MM.1S (cell line): ENCODE measurements around the gene SORL1.

Source experiments
- DNase-seq: peaks from one replicate; pipeline ENCODE4 v3.0.0-alpha.2; 2015
- H2AFZ ChIP-seq: fragments of 300-600 bp; sonication (generic); 2 replicates; pipeline ENCODE4 v1.6.0; 2016; ENCODE audit warnings: antibody characterized with exemption, low read length
- H3F3A ChIP-seq: fragments of 300-600 bp; sonication (generic); 2 replicates; pipeline ENCODE4 v1.6.1; 2016; ENCODE audit warnings: mild to moderate bottlenecking, antibody characterized with exemption, low read length, moderate library complexity, mixed read lengths; ENCODE audit not compliant: insufficient read depth
- H3K27ac ChIP-seq: fragments of 300-600 bp; sonication (generic); 2 replicates; pipeline ENCODE4 v1.5.1; 2016; ENCODE audit warnings: mild to moderate bottlenecking, low read length
- H3K27me3 ChIP-seq: fragments of 300-600 bp; sonication (generic); replicated peaks from 2 replicates; pipeline ENCODE4 v1.6.0; 2016; ENCODE audit warnings: low read length; ENCODE audit not compliant: insufficient read depth
- H3K36me3 ChIP-seq: fragments of 300-600 bp; sonication (generic); replicated peaks from 2 replicates; pipeline ENCODE4 v1.6.1; 2016; ENCODE audit warnings: mild to moderate bottlenecking, low read length, mixed read lengths; ENCODE audit not compliant: insufficient read depth
- H3K4me1 ChIP-seq: fragments of 300-600 bp; sonication (generic); 2 replicates; pipeline ENCODE4 v1.6.1; 2016; ENCODE audit warnings: low read length, mixed read lengths
- H3K4me2 ChIP-seq: fragments of 300-600 bp; sonication (generic); 2 replicates; pipeline ENCODE4 v1.6.0; 2016; ENCODE audit warnings: low read depth, low read length
- H3K4me3 ChIP-seq: fragments of 300-600 bp; sonication (generic); 2 replicates; pipeline ENCODE4 v1.5.1; 2016; ENCODE audit warnings: low read length, mixed read lengths
- H3K79me2 ChIP-seq: fragments of 300-600 bp; sonication (generic); 2 replicates; pipeline ENCODE4 v1.6.1; 2016; ENCODE audit warnings: mixed run types, low read length, mixed read lengths
- H3K9ac ChIP-seq: fragments of 300-600 bp; sonication (generic); 2 replicates; pipeline ENCODE4 v1.6.1; 2016; ENCODE audit warnings: low read length, mixed read lengths
- H3K9me2 ChIP-seq: fragments of 300-600 bp; sonication (generic); replicated peaks from 2 replicates; pipeline ENCODE4 v1.6.1; 2016; ENCODE audit warnings: mild to moderate bottlenecking, low read length, mixed read lengths; ENCODE audit not compliant: insufficient read depth
- H3K9me3 ChIP-seq: fragments of 300-600 bp; sonication (generic); replicated peaks from 2 replicates; pipeline ENCODE4 v1.6.1; 2016; ENCODE audit warnings: mild to moderate bottlenecking, low read length, mixed read lengths; ENCODE audit not compliant: insufficient read depth
- H4K20me1 ChIP-seq: fragments of 300-600 bp; sonication (generic); 2 replicates; pipeline ENCODE4 v1.6.1; 2016; ENCODE audit warnings: mild to moderate bottlenecking, low read length, moderate library complexity, mixed read lengths; ENCODE audit not compliant: insufficient read depth
- CTCF ChIP-seq: fragments of 300-600 bp; sonication (generic); IDR thresholded peaks from 2 replicates; pipeline ENCODE4 v1.5.1; 2016; ENCODE audit warnings: antibody characterized with exemption, low read length, mixed read lengths
- EZH2 ChIP-seq: fragments of 300-600 bp; sonication (generic); optimal IDR thresholded peaks from 2 replicates; pipeline ENCODE3; 2017; ENCODE audit warnings: low read depth, mild to moderate bottlenecking, antibody characterized with exemption, low read length, mixed read lengths
- EZH2phosphoT487 ChIP-seq: fragments of 300-600 bp; sonication (generic); IDR thresholded peaks from 2 replicates; pipeline ENCODE4 v1.6.1; 2018; ENCODE audit warnings: antibody characterized with exemption, low read length

SORL1 gene

GRCh38 chr11:121463689-121464335 lies 11.7 kb downstream of the SORL1 start:
- Histone ChIP-seq H3K9ac (no peak overlapping the region), H4K20me1 (no peaks in the 10 kb centered on the region), H3K4me3 (no peak overlapping the region), H3K27ac (no peak overlapping the region), H3K79me2 (no peaks in the 10 kb centered on the region), H3K4me1 (no peaks in the 10 kb centered on the region), H3F3A (no peaks in the 10 kb centered on the region), H3K36me3 (no peaks in the 10 kb centered on the region), H3K27me3 (no peaks in the 10 kb centered on the region), H3K9me2 (no peaks in the 10 kb centered on the region), H3K9me3 (no peaks in the 10 kb centered on the region), H3K4me2 (no peak overlapping the region), H2AFZ (no peak overlapping the region)
- TF ChIP-seq EZH2phosphoT487 (no peak), EZH2 (no peak), CTCF (no peak)
- no peak for DNase-seq

- no peak for DNase-seq
- no peak for TF ChIP-seq EZH2phosphoT487
- TF ChIP-seq CTCF: no peak
- no peak for TF ChIP-seq EZH2
- Histone ChIP-seq H3K9me2 (no peaks in the 10 kb centered on the region), H3K9me3 (no peaks in the 10 kb centered on the region), H3K9ac (no peak overlapping the region), H3K4me3 (no peak overlapping the region), H3K4me1 (no peaks in the 10 kb centered on the region), H2AFZ (no peak overlapping the region), H3K27ac (no peak overlapping the region), H3K27me3 (no peaks in the 10 kb centered on the region), H4K20me1 (no peaks in the 10 kb centered on the region), H3K79me2 (no peaks in the 10 kb centered on the region), H3F3A (no peaks in the 10 kb centered on the region), H3K4me2 (no peak overlapping the region), H3K36me3 (no peaks in the 10 kb centered on the region)
Observed at GRCh38 chr11:121464352-121464946, 12.3 kb downstream of the SORL1 start.

- no peak for DNase-seq
- Histone ChIP-seq H3K9me3 (no peaks in the 10 kb centered on the region), H3K9ac (no peak overlapping the region), H3K9me2 (no peaks in the 10 kb centered on the region), H3K4me1 (no peaks in the 10 kb centered on the region), H3K79me2 (no peaks in the 10 kb centered on the region), H3K27me3 (no peaks in the 10 kb centered on the region), H3K36me3 (no peaks in the 10 kb centered on the region), H3F3A (no peaks in the 10 kb centered on the region), H3K4me2 (no peak overlapping the region), H4K20me1 (no peaks in the 10 kb centered on the region), H3K27ac (no peak overlapping the region), H2AFZ (no peak overlapping the region), H3K4me3 (no peak overlapping the region)
- TF ChIP-seq EZH2: no peak
- TF ChIP-seq EZH2phosphoT487: no peak
- no peak for TF ChIP-seq CTCF
Observed at GRCh38 chr11:121465709-121466062, 13.6 kb downstream of the SORL1 start.
